ENCODE results near the gene RXFP3. TPM values are rescaled to one million over a fixed set of nuclear protein-coding genes. Genes with fewer than 3 reads are reported as not detected.
A peak's percentile ranks its signal among the peaks of the same experiment; 100 is the strongest.
"Not testable (repeated sequence)": the region's sequence is repeated elsewhere in the genome, so short reads cannot be mapped to it uniquely, and the experiment has no call there.

Gene RXFP3
- not detected in 2 replicates for total RNA-seq

DNA sequence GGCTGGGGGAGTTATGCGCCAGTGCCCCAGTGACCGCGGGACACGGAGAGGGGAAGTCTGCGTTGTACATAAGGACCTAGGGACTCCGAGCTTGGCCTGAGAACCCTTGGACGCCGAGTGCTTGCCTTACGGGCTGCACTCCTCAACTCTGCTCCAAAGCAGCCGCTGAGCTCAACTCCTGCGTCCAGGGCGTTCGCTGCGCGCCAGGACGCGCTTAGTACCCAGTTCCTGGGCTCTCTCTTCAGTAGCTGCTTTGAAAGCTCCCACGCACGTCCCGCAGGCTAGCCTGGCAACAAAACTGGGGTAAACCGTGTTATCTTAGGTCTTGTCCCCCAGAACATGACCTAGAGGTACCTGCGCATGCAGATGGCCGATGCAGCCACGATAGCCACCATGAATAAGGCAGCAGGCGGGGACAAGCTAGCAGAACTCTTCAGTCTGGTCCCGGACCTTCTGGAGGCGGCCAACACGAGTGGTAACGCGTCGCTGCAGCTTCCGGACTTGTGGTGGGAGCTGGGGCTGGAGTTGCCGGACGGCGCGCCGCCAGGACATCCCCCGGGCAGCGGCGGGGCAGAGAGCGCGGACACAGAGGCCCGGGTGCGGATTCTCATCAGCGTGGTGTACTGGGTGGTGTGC is at the start of gene RXFP3:
Gene RXFP3, plus strand, starts transcription at position 6 of the 636 bp plus-strand sequence. Its CDS starts 355 bp downstream, at position 361.
- no peak for DNase-seq (ENCODE audit: low read depth in 2 of 2)

DNA sequence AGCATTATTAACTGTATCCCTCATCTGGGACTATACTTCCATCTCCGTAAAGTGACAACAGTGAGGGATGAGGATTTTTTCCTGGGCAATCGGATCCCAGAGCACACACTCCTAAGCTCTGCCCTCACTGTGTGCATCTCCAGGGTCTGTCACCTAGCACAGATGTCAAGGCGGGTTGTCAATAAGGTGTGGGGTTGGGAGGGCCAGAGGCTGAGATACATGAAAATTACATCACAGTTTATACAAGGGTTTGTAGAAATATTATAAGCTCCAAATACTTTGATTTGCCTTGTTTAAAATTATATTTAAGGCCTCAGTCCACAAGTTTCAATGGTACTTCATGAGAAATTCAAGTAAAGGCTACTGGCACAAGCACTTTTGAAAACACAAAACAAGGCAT is 48.9 kb upstream of the RXFP3 start:
- DNase-seq (ENCODE audit: low read depth in 2 of 2), result no peak

- no peak for DNase-seq (ENCODE audit: low read depth in 2 of 2)
These were observed 47.6 kb upstream of the RXFP3 start for GRCh38 chr5:33888587-33888986.

DNA sequence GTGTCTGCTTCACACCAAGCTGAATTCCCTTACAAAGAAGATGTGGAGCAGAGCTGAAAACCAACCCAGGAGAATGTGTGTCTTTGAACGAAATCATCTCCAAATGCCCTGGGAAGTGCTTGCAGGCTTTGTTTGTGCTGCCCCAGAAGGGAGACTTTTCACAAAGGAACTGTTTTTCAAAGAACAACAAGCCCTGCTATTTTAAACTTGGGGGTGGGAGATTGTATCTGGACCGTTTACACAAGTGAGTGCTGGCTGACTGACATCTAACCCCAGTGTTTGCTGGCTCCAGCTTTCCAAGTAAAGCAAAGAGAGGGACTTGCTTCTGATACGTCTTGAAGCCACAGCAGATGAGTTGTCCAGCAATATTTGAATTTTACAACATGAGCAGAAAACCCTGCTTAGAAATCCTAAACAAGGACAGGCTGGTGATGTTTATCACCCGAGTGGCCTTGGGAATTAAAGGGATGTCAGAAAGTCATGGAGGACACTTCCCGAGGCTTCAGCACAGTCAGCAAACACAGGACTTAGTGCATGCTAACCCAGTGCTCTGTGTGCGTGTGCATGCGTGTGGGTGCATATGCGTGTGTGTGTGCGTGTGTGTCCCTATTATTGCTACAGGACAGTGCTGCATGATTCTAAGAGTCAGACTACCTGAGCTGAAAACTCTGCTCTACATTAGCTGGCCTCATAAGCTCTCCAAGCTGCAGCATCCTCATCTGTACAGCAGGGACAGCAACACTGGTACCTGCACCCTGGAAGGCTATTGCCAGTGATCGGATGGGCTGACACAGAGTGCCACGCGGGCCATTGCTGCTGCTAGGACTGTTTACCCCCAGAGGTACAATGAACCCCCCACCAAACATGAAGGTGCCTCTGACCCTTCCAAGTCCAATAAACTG is 45.8 kb upstream of the RXFP3 start:
- peak in 1 of 2 donors; percentile 7 for DNase-seq (ENCODE audit: low read depth in 2 of 2)

DNA sequence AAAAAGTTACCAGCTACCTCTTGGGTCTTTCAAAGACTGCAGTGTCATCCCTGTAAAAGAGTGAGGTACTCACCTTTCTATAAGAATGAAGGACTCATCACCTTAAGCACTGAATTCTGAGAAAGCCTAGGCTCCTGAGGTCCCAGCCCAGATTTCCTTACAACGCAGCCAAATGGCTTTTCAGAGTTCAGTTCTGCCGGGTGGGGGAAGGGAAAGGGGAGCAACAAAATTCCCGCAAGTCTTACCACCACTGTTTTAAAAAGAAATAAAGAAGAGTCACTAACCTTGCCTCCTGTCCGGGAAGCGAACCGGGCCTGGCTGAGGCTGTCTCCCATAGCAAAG is 44.8 kb upstream of the RXFP3 start:
- DNase-seq (ENCODE audit: low read depth in 2 of 2), result no peak

DNA sequence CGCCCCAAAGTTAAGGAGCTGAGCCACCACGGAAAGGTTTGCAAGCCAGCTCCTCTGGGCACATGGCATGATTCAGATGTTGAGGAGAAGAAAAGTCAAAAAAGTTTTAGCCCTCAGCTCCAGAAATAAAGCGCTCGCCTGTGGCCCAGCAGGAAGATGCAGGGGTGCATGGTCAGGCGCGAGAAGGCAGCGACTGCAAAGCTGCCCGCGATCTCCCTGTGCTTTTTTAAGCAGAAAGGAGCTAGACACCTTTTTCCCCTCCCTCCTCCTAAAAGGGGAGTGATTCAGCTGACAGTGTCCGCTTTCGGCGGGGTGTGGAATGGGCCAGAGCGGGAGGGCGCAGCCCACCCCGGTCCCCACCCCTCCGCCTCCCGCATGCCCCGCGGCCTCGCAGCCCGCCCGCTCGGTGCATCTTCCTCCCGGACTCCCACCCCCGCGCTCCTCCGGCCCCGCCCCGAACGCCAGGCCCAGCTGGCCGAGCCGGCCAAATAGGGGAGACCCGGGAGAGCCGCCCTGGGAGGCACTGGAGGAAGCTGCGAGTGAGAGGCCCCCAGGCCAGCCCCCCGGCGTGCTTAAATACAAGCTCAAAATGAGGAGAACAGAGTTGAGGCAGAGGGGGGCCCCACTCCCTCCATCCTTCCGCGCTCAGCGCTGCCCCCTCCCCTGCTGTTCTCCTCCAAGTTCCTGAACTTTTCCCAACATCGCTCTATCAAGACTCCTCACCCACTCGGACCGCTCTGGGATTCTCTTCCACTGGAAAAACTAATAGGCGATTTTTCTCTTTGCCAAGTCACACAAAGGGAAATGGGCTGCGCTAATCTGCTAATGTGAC is 44.2 kb upstream of the RXFP3 start, which contains the start of gene ADAMTS12:
Gene ADAMTS12, minus strand, starts transcription at position 203 of the 832 bp plus-strand sequence. Its CDS starts 134 bp downstream, at position 69.
- DNase-seq (ENCODE audit: low read depth in 2 of 2), result no peak

DNA sequence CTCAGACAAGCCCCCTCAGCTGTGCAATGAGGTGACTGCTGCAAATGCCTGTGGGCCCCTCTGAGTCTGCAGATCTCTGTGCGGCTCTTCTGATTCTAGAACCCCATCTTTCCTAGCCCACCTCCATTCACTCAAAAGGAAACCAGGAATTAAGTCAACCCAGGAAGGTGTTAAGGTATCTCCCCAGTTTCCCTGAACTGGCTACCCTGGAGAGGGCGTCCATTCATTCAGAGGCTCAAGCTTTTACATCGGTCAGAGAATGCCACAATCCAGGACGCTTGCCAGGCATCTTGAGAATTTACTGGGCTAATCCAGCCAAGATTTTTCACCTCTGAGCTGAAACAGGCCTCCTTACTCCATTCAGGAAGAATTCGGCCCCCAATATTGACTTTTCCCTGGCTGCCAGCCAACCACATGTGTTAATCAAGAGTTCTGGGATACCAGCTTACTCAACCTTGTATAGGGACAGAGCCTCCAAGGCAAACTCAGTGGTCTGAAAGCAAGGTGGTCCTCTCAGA is 43.5 kb upstream of the RXFP3 start:
- DNase-seq (ENCODE audit: low read depth in 2 of 2), result no peak

- no peak for DNase-seq (ENCODE audit: low read depth in 2 of 2)
These were observed 41.6 kb upstream of the RXFP3 start for GRCh38 chr5:33894566-33894965.

GRCh38 chr5:33901156-33901555 is 35.0 kb upstream of the RXFP3 start:
- DNase-seq (ENCODE audit: low read depth in 2 of 2), result no peak

GRCh38 chr5:33903118-33903517 is 33.1 kb upstream of the RXFP3 start:
- no peak for DNase-seq (ENCODE audit: low read depth in 2 of 2)

GRCh38 chr5:33905381-33905780 is 30.8 kb upstream of the RXFP3 start:
- no peak for DNase-seq (ENCODE audit: low read depth in 2 of 2)

DNA sequence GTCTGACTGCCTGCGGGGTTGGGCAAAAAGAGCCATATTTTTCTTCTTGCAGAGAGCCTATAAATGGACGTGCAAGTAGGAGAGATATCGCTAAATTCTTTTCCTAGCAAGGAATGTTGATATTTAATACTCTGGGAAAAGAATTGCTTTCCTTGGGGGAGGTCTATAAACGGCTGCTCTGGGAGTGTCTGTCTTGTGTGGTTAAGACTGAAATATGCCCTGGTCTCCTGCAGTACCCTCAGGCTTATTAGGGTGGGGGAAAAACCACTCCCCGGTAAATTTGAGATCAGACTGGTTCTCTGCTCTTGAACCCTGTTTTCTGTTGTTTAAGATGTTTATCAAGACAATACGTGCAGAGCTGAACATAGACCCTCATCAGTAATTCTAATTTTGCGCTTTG is 29.9 kb upstream of the RXFP3 start:
- not testable (repeated sequence) for DNase-seq (ENCODE audit: low read depth in 2 of 2)

DNA sequence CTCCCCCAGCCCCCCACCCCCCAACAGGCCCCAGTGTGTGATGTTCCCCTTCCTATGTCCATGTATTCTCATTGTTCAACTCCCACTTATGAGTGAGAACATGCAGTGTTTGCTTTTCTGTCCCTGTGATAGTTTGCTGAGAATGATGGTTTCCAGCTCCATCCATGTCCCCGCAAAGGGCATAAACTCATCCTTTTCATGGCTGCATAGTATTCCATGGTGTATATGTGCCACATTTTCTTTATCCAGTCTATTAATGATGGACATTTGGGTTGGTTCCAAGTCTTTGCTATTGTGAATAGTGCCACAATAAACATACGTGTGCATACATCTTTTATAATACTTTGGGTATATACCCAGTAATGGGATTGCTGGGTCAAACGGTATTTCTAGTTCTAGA is 21.3 kb upstream of the RXFP3 start:
- DNase-seq (ENCODE audit: low read depth in 2 of 2), result not testable (repeated sequence)

DNA sequence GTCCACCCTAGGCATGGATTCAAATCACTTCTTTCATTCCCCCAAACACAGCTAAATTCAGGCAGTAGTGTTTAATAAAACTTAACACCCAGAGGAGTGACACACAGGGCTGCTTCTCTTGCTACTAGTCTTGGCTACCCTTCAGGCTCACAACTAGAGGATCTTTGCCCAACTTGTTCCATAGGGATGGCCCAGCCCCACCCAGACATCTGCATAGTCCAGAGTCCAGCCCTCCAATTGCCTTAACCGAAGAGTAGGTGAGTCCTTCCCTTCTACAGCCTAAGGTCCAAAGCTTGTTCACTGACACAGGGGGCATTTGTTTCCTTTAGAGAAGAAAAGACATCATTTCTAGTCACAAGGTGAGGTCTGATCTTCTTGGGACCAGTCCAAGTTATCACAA is 15.2 kb upstream of the RXFP3 start:
- no peak for DNase-seq (ENCODE audit: low read depth in 2 of 2)

DNA sequence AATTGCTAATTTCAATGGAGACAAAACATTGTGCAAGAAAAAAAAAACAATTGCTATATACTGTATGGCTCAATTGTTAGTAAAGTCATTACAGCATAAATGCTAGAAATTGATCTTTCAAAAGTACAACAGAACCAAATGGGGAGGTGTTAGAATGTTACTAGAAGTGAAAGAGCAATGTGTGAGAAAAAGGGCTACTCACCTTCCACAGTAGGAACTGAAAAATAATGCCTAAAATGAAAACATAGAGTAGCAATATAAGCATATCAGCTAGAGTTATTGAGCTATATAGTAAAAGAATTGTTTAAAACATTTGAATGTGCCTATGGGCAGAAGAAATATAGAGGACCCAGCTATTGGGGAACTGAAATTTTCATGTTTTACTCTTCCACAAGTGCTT is 10.9 kb upstream of the RXFP3 start:
- DNase-seq (ENCODE audit: low read depth in 2 of 2), result no peak

DNA sequence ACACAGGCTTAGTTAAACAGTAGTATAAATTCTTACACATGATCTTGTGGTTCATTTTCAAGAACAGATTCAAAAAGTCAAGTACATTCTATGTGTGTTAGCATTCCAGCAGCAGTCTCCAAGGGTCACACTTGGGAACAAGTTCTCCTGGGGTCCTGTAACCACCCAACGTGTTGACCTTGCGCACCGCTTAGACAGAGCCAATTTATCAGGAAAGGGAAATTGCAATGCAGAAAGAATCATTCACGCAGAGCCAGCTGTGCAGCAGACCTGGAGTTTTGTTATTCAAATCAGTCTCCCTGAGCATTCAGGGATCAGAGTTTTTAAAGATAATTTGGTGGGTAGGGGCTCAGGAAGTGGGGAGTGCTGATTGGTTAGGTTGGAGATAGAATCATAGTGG is 8.5 kb upstream of the RXFP3 start:
- DNase-seq (ENCODE audit: low read depth in 2 of 2), result no peak

GRCh38 chr5:33928283-33928682 is 7.9 kb upstream of the RXFP3 start:
- DNase-seq (ENCODE audit: low read depth in 2 of 2), result no peak

- DNase-seq (ENCODE audit: low read depth in 2 of 2), result no peak
These were observed 6.1 kb upstream of the RXFP3 start for GRCh38 chr5:33929925-33930690.

GRCh38 chr5:33931136-33931535 is 5.0 kb upstream of the RXFP3 start:
- no peak for DNase-seq (ENCODE audit: low read depth in 2 of 2)

GRCh38 chr5:33933723-33934169 is 2.4 kb upstream of the RXFP3 start:
- no peak for DNase-seq (ENCODE audit: low read depth in 2 of 2)

DNA sequence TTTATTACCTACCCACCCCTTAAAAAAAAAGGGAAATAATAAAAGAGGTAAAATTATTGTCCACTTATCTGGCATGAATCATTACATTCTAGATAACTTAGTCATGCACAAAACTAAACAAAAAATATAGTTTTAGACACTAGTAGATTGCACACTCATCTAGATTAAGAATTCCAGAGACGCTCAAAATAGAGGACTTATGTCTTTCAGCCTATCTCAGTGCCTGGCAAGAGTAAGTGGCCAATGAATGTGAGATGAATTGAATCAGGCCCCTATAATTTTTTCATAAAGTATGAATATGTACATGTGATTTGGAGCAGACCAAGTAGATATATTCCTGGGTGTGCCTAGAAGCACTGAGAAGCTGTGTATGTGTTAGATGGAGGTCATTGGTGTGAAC is 2.0 kb upstream of the RXFP3 start:
- DNase-seq (ENCODE audit: low read depth in 2 of 2), result no peak

All from dermis microvascular lymphatic vessel endothelial cell (primary cell).